ENCODE data around the gene FAM200C. TPM values are rescaled to one million over a fixed set of nuclear protein-coding genes. Genes with fewer than 3 reads are reported as not detected.

Gene FAM200C
- total and polyA plus RNA-seq, 10 of the 15 experiments (the other 5 are each of a cell fraction or from before 2014, with no cell fraction given) = 1.0 to 5.4 (median 2.2) TPM

DNA sequence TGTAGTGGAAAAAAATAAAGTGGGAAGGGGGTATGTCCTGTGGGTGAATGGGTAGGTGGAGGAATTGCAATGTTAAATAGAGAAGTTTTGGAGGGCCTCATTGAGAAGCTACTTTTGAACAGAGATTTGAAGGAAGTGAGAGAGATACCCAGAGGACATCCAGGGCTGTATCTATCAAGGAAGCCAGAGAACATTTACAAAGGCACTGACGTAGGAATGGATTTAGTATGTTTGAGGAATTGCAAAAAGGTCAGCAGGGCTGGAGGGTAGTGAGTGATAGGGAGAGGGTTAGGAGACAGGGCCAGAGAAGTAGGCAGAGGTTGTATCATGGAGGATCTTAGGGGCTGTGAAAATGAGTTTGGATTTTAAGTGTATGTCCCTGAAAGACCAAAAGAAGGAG is 35.7 kb upstream of the FAM200C start (continued):
- TF ChIP-seq, protein P1, sequence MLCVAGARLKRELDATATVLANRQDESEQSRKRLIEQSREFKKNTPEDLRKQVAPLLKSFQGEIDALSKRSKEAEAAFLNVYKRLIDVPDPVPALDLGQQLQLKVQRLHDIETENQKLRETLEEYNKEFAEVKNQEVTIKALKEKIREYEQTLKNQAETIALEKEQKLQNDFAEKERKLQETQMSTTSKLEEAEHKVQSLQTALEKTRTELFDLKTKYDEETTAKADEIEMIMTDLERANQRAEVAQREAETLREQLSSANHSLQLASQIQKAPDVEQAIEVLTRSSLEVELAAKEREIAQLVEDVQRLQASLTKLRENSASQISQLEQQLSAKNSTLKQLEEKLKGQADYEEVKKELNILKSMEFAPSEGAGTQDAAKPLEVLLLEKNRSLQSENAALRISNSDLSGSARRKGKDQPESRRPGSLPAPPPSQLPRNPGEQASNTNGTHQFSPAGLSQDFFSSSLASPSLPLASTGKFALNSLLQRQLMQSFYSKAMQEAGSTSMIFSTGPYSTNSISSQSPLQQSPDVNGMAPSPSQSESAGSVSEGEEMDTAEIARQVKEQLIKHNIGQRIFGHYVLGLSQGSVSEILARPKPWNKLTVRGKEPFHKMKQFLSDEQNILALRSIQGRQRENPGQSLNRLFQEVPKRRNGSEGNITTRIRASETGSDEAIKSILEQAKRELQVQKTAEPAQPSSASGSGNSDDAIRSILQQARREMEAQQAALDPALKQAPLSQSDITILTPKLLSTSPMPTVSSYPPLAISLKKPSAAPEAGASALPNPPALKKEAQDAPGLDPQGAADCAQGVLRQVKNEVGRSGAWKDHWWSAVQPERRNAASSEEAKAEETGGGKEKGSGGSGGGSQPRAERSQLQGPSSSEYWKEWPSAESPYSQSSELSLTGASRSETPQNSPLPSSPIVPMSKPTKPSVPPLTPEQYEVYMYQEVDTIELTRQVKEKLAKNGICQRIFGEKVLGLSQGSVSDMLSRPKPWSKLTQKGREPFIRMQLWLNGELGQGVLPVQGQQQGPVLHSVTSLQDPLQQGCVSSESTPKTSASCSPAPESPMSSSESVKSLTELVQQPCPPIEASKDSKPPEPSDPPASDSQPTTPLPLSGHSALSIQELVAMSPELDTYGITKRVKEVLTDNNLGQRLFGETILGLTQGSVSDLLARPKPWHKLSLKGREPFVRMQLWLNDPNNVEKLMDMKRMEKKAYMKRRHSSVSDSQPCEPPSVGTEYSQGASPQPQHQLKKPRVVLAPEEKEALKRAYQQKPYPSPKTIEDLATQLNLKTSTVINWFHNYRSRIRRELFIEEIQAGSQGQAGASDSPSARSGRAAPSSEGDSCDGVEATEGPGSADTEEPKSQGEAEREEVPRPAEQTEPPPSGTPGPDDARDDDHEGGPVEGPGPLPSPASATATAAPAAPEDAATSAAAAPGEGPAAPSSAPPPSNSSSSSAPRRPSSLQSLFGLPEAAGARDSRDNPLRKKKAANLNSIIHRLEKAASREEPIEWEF (IDR thresholded peaks at IDR 0.05; ENCODE audit: insufficient replicate concordance, low read depth, low read length) = no peak
- TF ChIP-seq DPF2 (IDR thresholded peaks at IDR 0.05) (no peak), RCOR1 (conservative IDR thresholded peaks at IDR 0.05; ENCODE audit: low read depth, low read length) (no peak), RBBP5 (conservative IDR thresholded peaks at IDR 0.05) (no peak)
- TF ChIP-seq, protein P2, sequence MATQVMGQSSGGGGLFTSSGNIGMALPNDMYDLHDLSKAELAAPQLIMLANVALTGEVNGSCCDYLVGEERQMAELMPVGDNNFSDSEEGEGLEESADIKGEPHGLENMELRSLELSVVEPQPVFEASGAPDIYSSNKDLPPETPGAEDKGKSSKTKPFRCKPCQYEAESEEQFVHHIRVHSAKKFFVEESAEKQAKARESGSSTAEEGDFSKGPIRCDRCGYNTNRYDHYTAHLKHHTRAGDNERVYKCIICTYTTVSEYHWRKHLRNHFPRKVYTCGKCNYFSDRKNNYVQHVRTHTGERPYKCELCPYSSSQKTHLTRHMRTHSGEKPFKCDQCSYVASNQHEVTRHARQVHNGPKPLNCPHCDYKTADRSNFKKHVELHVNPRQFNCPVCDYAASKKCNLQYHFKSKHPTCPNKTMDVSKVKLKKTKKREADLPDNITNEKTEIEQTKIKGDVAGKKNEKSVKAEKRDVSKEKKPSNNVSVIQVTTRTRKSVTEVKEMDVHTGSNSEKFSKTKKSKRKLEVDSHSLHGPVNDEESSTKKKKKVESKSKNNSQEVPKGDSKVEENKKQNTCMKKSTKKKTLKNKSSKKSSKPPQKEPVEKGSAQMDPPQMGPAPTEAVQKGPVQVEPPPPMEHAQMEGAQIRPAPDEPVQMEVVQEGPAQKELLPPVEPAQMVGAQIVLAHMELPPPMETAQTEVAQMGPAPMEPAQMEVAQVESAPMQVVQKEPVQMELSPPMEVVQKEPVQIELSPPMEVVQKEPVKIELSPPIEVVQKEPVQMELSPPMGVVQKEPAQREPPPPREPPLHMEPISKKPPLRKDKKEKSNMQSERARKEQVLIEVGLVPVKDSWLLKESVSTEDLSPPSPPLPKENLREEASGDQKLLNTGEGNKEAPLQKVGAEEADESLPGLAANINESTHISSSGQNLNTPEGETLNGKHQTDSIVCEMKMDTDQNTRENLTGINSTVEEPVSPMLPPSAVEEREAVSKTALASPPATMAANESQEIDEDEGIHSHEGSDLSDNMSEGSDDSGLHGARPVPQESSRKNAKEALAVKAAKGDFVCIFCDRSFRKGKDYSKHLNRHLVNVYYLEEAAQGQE (IDR thresholded peaks at IDR 0.05; ENCODE audit: low read depth, low read length) = no peak
